Transverse colon (tissue), 4 donors: ENCODE results near the gene FLACC1. TPM values are rescaled to one million over a fixed set of nuclear protein-coding genes. Genes with fewer than 3 reads are reported as not detected.
A peak's percentile ranks its signal among the peaks of the same experiment; 100 is the strongest.

Experiments
- DNase-seq: peaks from one replicate; pipeline ENCODE4 v3.0.0-alpha.2; 2019
- H3K27ac ChIP-seq, 4 donors: fragments of 200-600 bp; sonication (generic); 2 replicates each; pipeline ENCODE4 v1.5.1; 2016 to 2018; ENCODE audit warnings: inconsistent platforms in 4 of 4
- H3K27me3 ChIP-seq: fragments of 200-600 bp; sonication (generic); 2 replicates; pipeline ENCODE4 v1.5.1; 2017; ENCODE audit warnings: inconsistent platforms
- H3K36me3 ChIP-seq, 4 donors: fragments of 200-600 bp; sonication (generic); 2 replicates each; pipeline ENCODE4 v1.5.1; 2017 to 2019; ENCODE audit warnings: inconsistent platforms in 4 of 4
- H3K4me1 ChIP-seq, 4 donors: fragments of 200-600 bp; sonication (generic); 2 replicates each; pipeline ENCODE4 v1.5.1; 2017 to 2020; ENCODE audit warnings: inconsistent platforms in 4 of 4
- H3K4me3 ChIP-seq, 4 donors: fragments of 200-600 bp; sonication (generic); 1 replicate in 1 of 4; 2 replicates in 3 of 4; pipeline versions ENCODE4 v1.5.1 to v1.6.1; 2017 to 2019; ENCODE audit warnings: inconsistent platforms in 4 of 4
- H3K9me3 ChIP-seq, 2 donors: fragments of 200-600 bp; sonication (generic); 2 replicates each; pipeline ENCODE4 v1.5.1; 2017 to 2019; ENCODE audit warnings: inconsistent platforms in 2 of 2
- CTCF ChIP-seq, 5 experiments: fragments of 200-600 bp in 3 of 5; fragments of 450-650 bp in 2 of 5; sonication (generic) in 3 of 5; IDR thresholded peaks; 1 replicate in 2 of 5; 2 replicates in 3 of 5; pipeline ENCODE4 v1.5.1; 2016 to 2017; ENCODE audit warnings: antibody characterized with exemption in 5 of 5, inconsistent platforms in 3 of 5, mild to moderate bottlenecking in 2 of 5, moderate library complexity in 1 of 5
- EP300 ChIP-seq: sonication (generic); formaldehyde crosslinking; IDR thresholded peaks from one replicate; pipeline ENCODE4 v1.6.1; 2017; ENCODE audit warnings: antibody characterized with exemption, low read depth
- POLR2A ChIP-seq: fragments of 450-650 bp; IDR thresholded peaks from one replicate; pipeline ENCODE4 v1.6.1; 2016; ENCODE audit warnings: antibody characterized with exemption, mild to moderate bottlenecking, moderate library complexity
- POLR2AphosphoS5 ChIP-seq, 3 donors: sonication (generic); formaldehyde crosslinking; IDR thresholded peaks; one replicate each; pipeline ENCODE4 v1.6.1; 2016; ENCODE audit warnings: antibody characterized with exemption in 3 of 3
- WGBS, 2 donors: methylation state at CpG; one replicate each; pipeline ENCODE4 v1.1.5; 2018; ENCODE audit warnings: low coverage in 1 of 2; 5-methylcytosine and 5-hydroxymethylcytosine counted together
- in situ Hi-C, 4 donors: fragments of 200-750 bp; cut with MboI; loops; one replicate each; pipeline versions ENCODE4 v1.15.0 to v1.15.1; 2017; ENCODE audit warnings: low sequenced_read_pairs in 3 of 4, low pct_ligation_motif_present in 1 of 4, low pct_unique_long_range_greater_than_20kb in 1 of 4
- intact Hi-C: fragments of 100-400 bp; cut with DNase I; formaldehyde crosslinking; loops from one replicate; pipeline ENCODE4 v1.15.1; 2023; ENCODE audit warnings: low total_unique reads
- total RNA-seq, 4 donors: library from RNA; depleted of rRNA; stranded (reverse); fragments of >200 nt; gene quantifications; one replicate each; pipeline ENCODE4 v1.1.0, GENCODE V29; 2016

The FLACC1 gene
- total RNA-seq, 4 donors from 2014 or later, result 1.6 to 5.2 (median 4.3) TPM; not detected in 1

- H3K9me3 ChIP-seq, result no peaks in the 10 kb centered on the region
- WGBS, 2 donors, result 46 to 58% methylated on average over 2 of the region's 2 CpGs
- in situ Hi-C loops (no loop called here), intact Hi-C loops (no loop called here)
- peak overlapping the region; percentile 35 to 97 (median 94) for H3K27ac ChIP-seq
- peaks cover 7 to 50% (median 18%) of the 10 kb centered on the region in 4 donors for H3K4me1 ChIP-seq
- no peak for DNase-seq
- no peaks in the 10 kb centered on the region for H3K27me3 ChIP-seq
- H3K4me3 ChIP-seq, result peak overlapping the region in 1 of 4 donors; percentile 39
- TF ChIP-seq POLR2AphosphoS5 (IDR thresholded peaks at IDR 0.05) (no peak), EP300 (no peak), CTCF (IDR thresholded peaks at IDR 0.05) (no peak), POLR2A (no peak)
- no peaks in the 10 kb centered on the region for H3K36me3 ChIP-seq
Observed at GRCh38 chr2:201261906-201262305, 95.2 kb downstream of the FLACC1 start.

- 30% methylated on average over 9 of the region's 9 CpGs; no CpG with 5 or more reads in 1 of the 2 donors for WGBS, 2 donors
- Histone ChIP-seq H3K4me1 (peaks cover 7 to 55% (median 20%) of the 10 kb centered on the region in 4 donors), H3K4me3 (peak overlapping the region in 2 of 4 donors; percentile 10 to 39), H3K27ac (peak overlapping the region; percentile 35 to 97 (median 94)), H3K9me3 (no peaks in the 10 kb centered on the region), H3K27me3 (no peaks in the 10 kb centered on the region), H3K36me3 (no peaks in the 10 kb centered on the region)
- TF ChIP-seq POLR2AphosphoS5 (IDR thresholded peaks at IDR 0.05) (no peak), POLR2A (peak; percentile 32)
- intact Hi-C loops (no loop called here), in situ Hi-C loops (no loop called here)
- peak; percentile 57 for DNase-seq
Observed at GRCh38 chr2:201261471-201261870, 95.7 kb downstream of the FLACC1 start.

GRCh38 chr2:201260302-201260800 lies 96.8 kb downstream of the FLACC1 start, which contains the start of gene CASP8:
Gene CASP8 (plus strand): TSS chr2:201260536. CDS start chr2:201266487, 5,951 bp downstream.
- in situ Hi-C loops (no loop called here), intact Hi-C loops (no loop called here)
- TF ChIP-seq EP300 (no peak), POLR2A (peak; percentile 66), POLR2AphosphoS5 (IDR thresholded peaks at IDR 0.05) (peak; percentile 71 to 78 (median 71)), CTCF (IDR thresholded peaks at IDR 0.05) (no peak)
- Histone ChIP-seq H3K9me3 (no peaks in the 10 kb centered on the region), H3K4me1 (peaks cover 7 to 57% (median 20%) of the 10 kb centered on the region in 4 donors), H3K4me3 (peak within 1 kb of the TSS in 2 of 4 donors; percentile 10 to 76), H3K27me3 (no peaks in the 10 kb centered on the region), H3K36me3 (no peaks in the 10 kb centered on the region), H3K27ac (peak within 1 kb of the TSS; percentile 92 to 97 (median 94))
- WGBS, 2 donors, result 65 to 82% methylated on average over 6 to 10 of the region's 10 CpGs
- peak; percentile 62 for DNase-seq

GRCh38 chr2:201258666-201259615 lies 98.2 kb downstream of the FLACC1 start:
- Histone ChIP-seq H3K4me1 (peaks cover 7 to 62% (median 28%) of the 10 kb centered on the region in 4 donors), H3K27me3 (no peaks in the 10 kb centered on the region), H3K4me3 (peak overlapping the region; percentile 10 to 76 (median 54)), H3K9me3 (no peaks in the 10 kb centered on the region), H3K36me3 (no peaks in the 10 kb centered on the region), H3K27ac (peak overlapping the region; percentile 92 to 97 (median 94))
- WGBS, 2 donors, result 25 to 28% methylated on average over 12 to 15 of the region's 15 CpGs
- intact Hi-C loops (loop anchor here (10.0 kb wide), 1 partner anchor 106 kb away; no protein-coding TSS in a partner anchor), in situ Hi-C loops (no loop called here)
- TF ChIP-seq POLR2AphosphoS5 (IDR thresholded peaks at IDR 0.05) (no peak), CTCF (IDR thresholded peaks at IDR 0.05) (no peak), POLR2A (no peak), EP300 (no peak)
- DNase-seq, result no peak
